22Rv1 (cell line): ENCODE results near the gene MPO.

ENCODE experiments used
- H3K27ac ChIP-seq: fragments of 450-650 bp; 2 replicates; pipeline ENCODE4 v1.5.1; 2017
- CTCF ChIP-seq: fragments of 450-650 bp; IDR thresholded peaks from 2 replicates; pipeline ENCODE4 v1.5.1; 2017; ENCODE audit warnings: mild to moderate bottlenecking
- ZFX ChIP-seq: fragments of 450-650 bp; IDR thresholded peaks from 2 replicates; pipeline ENCODE4 v1.6.1; 2017; ENCODE audit warnings: antibody characterized with exemption, borderline replicate concordance

Gene MPO

GRCh38 chr17:58326609-58327362, 46.1 kb upstream of the MPO start:
- H3K27ac ChIP-seq = no peak overlapping the region
- TF ChIP-seq CTCF = no peak
- TF ChIP-seq ZFX = no peak

GRCh38 chr17:58325976-58326468, 45.3 kb upstream of the MPO start:
- H3K27ac ChIP-seq = no peak overlapping the region; the same call in 1 of the 2 replicates
- TF ChIP-seq ZFX = no peak

- TF ChIP-seq CTCF = no peak
- TF ChIP-seq ZFX = no peak
- peak overlapping the region; percentile 73 for H3K27ac ChIP-seq
These were observed 44.6 kb upstream of the MPO start for GRCh38 chr17:58325289-58325726.

- H3K27ac ChIP-seq = peak overlapping the region; percentile 73
- TF ChIP-seq CTCF = peak; percentile 27
- TF ChIP-seq ZFX = no peak
These were observed 43.9 kb upstream of the MPO start for GRCh38 chr17:58324409-58325288.

GRCh38 chr17:58324056-58324408, 43.3 kb upstream of the MPO start:
- TF ChIP-seq CTCF (no peak), ZFX (no peak)
- H3K27ac ChIP-seq = peak overlapping the region; percentile 73

GRCh38 chr17:58323366-58324055, 42.8 kb upstream of the MPO start:
- H3K27ac ChIP-seq = peak overlapping the region; percentile 73
- no peak for TF ChIP-seq ZFX
- no peak for TF ChIP-seq CTCF

GRCh38 chr17:58322581-58323185, 41.9 kb upstream of the MPO start:
- H3K27ac ChIP-seq = peak overlapping the region; percentile 73; the same call in 1 of the 2 replicates
- TF ChIP-seq ZFX (no peak), CTCF (no peak)
